ENCODE results near the gene RIBC2. TPM values are rescaled to one million over a fixed set of nuclear protein-coding genes. Genes with fewer than 3 reads are reported as not detected.

RIBC2 gene
- total and polyA plus RNA-seq, 2 of the 13 experiments (the other 11 are each of a cell fraction or from before 2014, with no cell fraction given): 0.55 TPM; not detected in 1

DNA sequence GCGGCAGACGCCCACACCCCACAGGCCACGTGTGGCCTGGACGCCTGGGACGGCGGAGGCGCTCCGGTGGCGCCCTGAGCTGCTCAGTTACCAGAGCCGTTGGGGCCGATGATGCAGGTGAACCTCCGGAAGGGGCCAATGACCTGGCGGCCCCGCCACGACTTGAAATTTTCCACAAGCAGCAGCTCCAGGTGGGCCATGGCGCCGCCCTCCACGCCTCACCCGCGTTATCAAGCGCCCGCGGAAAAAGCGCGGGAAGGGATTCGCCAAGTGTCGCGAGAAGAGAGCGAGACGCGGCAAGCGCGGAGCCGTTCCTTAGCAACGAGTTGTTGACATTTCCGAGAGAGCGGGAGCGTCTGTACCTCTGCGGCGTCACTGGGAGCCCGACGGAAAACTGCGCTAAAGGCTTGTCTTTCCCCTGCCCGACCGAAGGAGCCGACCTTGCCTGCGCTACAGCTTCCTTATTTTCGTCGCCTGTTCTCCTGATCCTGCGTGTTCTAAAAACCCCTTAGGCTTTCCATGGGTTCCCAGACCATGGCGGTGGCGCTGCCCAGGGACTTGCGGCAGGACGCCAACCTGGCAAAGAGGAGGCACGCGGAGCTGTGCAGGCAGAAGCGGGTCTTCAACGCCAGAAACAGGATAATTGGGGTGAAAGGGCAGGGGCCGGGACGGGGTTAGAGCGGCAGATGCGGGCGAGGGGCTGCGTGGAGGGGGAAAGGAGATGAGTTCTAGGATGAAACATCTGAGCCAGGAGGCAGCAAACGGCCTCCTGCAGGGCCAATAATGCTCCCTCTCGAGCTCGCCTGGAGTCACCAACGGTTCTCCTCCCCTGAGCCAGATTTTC, at the start of gene RIBC2, which contains the start of gene SMC1B (continued):
- TF ChIP-seq, protein P1, sequence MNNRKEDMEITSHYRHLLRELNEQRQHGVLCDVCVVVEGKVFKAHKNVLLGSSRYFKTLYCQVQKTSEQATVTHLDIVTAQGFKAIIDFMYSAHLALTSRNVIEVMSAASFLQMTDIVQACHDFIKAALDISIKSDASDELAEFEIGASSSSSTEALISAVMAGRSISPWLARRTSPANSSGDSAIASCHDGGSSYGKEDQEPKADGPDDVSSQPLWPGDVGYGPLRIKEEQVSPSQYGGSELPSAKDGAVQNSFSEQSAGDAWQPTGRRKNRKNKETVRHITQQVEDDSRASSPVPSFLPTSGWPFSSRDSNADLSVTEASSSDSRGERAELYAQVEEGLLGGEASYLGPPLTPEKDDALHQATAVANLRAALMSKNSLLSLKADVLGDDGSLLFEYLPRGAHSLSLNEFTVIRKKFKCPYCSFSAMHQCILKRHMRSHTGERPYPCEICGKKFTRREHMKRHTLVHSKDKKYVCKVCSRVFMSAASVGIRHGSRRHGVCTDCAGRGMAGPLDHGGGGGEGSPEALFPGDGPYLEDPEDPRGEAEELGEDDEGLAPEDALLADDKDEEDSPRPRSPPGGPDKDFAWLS (CRISPR knock-in tag; IDR thresholded peaks at IDR 0.05; ENCODE audit: borderline replicate concordance): no peak
- TF ChIP-seq ATF7-NPFF (CRISPR knock-in tag; IDR thresholded peaks at IDR 0.05; ENCODE audit: low read depth) (no peak), TSC22D2 (CRISPR knock-in tag; IDR thresholded peaks at IDR 0.05; ENCODE audit: borderline replicate concordance) (no peak), ZNF678 (CRISPR knock-in tag; IDR thresholded peaks at IDR 0.05) (no peak), HMGA1 (CRISPR knock-in tag; conservative IDR thresholded peaks at IDR 0.05) (no peak), SALL2 (CRISPR knock-in tag; IDR thresholded peaks at IDR 0.05) (0 out of 2 replicates have a peak, but pooled peaks have one; percentile 23), ZNF562 (CRISPR knock-in tag; IDR thresholded peaks at IDR 0.05; ENCODE audit: borderline replicate concordance) (no peak), CEBPG (CRISPR knock-in tag; IDR thresholded peaks at IDR 0.05) (no peak), MTA1 (CRISPR knock-in tag; IDR thresholded peaks at IDR 0.05; ENCODE audit: borderline replicate concordance) (no peak)
- TF ChIP-seq, protein P2, sequence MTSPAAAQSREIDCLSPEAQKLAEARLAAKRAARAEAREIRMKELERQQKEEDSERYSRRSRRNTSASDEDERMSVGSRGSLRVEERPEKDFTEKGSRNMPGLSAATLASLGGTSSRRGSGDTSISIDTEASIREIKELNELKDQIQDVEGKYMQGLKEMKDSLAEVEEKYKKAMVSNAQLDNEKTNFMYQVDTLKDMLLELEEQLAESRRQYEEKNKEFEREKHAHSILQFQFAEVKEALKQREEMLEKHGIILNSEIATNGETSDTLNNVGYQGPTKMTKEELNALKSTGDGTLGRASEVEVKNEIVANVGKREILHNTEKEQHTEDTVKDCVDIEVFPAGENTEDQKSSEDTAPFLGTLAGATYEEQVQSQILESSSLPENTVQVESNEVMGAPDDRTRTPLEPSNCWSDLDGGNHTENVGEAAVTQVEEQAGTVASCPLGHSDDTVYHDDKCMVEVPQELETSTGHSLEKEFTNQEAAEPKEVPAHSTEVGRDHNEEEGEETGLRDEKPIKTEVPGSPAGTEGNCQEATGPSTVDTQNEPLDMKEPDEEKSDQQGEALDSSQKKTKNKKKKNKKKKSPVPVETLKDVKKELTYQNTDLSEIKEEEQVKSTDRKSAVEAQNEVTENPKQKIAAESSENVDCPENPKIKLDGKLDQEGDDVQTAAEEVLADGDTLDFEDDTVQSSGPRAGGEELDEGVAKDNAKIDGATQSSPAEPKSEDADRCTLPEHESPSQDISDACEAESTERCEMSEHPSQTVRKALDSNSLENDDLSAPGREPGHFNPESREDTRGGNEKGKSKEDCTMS (CRISPR knock-in tag; conservative IDR thresholded peaks at IDR 0.05): no peak
- TF ChIP-seq, protein P3, sequence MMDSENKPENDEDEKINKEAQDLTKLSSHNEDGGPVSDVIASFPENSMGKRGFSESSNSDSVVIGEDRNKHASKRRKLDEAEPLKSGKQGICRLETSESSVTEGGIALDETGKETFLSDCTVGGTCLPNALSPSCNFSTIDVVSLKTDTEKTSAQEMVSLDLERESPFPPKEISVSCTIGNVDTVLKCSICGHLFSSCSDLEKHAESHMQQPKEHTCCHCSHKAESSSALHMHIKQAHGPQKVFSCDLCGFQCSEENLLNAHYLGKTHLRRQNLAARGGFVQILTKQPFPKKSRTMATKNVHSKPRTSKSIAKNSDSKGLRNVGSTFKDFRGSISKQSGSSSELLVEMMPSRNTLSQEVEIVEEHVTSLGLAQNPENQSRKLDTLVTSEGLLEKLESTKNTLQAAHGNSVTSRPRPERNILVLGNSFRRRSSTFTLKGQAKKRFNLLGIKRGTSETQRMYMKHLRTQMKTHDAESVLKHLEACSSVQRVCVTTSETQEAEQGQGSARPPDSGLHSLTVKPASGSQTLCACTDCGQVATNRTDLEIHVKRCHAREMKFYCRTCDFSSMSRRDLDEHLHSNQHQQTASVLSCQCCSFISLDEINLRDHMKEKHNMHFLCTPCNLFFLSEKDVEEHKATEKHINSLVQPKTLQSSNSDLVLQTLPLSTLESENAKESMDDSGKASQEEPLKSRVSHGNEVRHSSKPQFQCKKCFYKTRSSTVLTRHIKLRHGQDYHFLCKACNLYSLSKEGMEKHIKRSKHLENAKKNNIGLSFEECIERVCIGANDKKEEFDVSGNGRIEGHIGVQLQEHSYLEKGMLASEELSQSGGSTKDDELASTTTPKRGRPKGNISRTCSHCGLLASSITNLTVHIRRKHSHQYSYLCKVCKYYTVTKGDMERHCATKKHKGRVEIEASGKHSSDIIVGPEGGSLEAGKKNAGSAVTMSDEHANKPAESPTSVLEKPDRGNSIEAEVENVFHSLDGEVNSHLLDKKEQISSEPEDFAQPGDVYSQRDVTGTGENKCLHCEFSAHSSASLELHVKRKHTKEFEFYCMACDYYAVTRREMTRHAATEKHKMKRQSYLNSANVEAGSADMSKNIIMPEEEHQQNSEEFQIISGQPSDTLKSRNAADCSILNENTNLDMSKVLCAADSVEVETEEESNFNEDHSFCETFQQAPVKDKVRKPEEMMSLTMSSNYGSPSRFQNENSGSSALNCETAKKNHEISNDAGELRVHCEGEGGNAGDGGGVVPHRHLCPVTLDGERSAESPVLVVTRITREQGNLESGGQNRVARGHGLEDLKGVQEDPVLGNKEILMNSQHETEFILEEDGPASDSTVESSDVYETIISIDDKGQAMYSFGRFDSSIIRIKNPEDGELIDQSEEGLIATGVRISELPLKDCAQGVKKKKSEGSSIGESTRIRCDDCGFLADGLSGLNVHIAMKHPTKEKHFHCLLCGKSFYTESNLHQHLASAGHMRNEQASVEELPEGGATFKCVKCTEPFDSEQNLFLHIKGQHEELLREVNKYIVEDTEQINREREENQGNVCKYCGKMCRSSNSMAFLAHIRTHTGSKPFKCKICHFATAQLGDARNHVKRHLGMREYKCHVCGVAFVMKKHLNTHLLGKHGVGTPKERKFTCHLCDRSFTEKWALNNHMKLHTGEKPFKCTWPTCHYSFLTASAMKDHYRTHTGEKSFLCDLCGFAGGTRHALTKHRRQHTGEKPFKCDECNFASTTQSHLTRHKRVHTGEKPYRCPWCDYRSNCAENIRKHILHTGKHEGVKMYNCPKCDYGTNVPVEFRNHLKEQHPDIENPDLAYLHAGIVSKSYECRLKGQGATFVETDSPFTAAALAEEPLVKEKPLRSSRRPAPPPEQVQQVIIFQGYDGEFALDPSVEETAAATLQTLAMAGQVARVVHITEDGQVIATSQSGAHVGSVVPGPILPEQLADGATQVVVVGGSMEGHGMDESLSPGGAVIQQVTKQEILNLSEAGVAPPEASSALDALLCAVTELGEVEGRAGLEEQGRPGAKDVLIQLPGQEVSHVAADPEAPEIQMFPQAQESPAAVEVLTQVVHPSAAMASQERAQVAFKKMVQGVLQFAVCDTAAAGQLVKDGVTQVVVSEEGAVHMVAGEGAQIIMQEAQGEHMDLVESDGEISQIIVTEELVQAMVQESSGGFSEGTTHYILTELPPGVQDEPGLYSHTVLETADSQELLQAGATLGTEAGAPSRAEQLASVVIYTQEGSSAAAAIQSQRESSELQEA (CRISPR knock-in tag; IDR thresholded peaks at IDR 0.05; ENCODE audit: not compliant biosample characterization): peak; percentile 71
- TF ChIP-seq, protein P4, sequence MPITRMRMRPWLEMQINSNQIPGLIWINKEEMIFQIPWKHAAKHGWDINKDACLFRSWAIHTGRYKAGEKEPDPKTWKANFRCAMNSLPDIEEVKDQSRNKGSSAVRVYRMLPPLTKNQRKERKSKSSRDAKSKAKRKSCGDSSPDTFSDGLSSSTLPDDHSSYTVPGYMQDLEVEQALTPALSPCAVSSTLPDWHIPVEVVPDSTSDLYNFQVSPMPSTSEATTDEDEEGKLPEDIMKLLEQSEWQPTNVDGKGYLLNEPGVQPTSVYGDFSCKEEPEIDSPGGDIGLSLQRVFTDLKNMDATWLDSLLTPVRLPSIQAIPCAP (CRISPR knock-in tag; IDR thresholded peaks at IDR 0.05; ENCODE audit: low read depth): no peak
- TF ChIP-seq, protein P5, sequence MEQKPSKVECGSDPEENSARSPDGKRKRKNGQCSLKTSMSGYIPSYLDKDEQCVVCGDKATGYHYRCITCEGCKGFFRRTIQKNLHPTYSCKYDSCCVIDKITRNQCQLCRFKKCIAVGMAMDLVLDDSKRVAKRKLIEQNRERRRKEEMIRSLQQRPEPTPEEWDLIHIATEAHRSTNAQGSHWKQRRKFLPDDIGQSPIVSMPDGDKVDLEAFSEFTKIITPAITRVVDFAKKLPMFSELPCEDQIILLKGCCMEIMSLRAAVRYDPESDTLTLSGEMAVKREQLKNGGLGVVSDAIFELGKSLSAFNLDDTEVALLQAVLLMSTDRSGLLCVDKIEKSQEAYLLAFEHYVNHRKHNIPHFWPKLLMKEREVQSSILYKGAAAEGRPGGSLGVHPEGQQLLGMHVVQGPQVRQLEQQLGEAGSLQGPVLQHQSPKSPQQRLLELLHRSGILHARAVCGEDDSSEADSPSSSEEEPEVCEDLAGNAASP (CRISPR knock-in tag; IDR thresholded peaks at IDR 0.05; ENCODE audit: borderline replicate concordance): no peak

Measured in HepG2 (cell line).